Measurements from ENCODE around the gene PRR7. TPM values are rescaled to one million over a fixed set of nuclear protein-coding genes. Genes with fewer than 3 reads are reported as not detected.
A peak's percentile ranks its signal among the peaks of the same experiment; 100 is the strongest.

The PRR7 gene
- total RNA-seq, 1 donor from 2014 or later = 8.8 TPM

DNA sequence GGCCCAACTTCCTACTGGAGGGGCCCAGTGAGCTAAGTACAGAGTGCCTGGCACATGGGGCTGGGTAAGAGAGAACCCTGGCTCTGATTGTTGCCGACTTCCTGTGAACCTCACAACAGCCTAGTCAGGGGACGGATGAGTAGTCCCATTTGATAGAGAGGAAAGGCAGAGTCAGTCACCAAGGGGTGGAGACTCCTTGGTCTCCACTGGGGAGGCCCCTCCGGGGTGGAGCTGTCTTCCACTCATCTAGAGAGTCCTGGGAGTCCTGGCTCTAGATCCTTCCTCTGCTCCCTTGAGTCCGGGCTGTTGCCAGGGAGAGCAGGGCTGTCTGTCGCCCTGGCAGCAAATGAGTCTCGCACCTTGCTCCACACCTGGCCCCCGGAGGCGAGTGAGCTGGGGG lies 12.2 kb upstream of the PRR7 start:
- H3K9me3 Mint-ChIP-seq = no peaks in the 10 kb centered on the region
- TF ChIP-seq, protein P1, sequence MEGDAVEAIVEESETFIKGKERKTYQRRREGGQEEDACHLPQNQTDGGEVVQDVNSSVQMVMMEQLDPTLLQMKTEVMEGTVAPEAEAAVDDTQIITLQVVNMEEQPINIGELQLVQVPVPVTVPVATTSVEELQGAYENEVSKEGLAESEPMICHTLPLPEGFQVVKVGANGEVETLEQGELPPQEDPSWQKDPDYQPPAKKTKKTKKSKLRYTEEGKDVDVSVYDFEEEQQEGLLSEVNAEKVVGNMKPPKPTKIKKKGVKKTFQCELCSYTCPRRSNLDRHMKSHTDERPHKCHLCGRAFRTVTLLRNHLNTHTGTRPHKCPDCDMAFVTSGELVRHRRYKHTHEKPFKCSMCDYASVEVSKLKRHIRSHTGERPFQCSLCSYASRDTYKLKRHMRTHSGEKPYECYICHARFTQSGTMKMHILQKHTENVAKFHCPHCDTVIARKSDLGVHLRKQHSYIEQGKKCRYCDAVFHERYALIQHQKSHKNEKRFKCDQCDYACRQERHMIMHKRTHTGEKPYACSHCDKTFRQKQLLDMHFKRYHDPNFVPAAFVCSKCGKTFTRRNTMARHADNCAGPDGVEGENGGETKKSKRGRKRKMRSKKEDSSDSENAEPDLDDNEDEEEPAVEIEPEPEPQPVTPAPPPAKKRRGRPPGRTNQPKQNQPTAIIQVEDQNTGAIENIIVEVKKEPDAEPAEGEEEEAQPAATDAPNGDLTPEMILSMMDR (conservative IDR thresholded peaks at IDR 0.05) = no peak
- H3K4me3 Mint-ChIP-seq = no peak overlapping the region
- no peaks in the 10 kb centered on the region for H3K27me3 Mint-ChIP-seq
- peaks cover 10% of the 10 kb centered on the region for H3K36me3 Mint-ChIP-seq
- H3K27ac Mint-ChIP-seq = no peak overlapping the region
- peaks cover under 1% of the 10 kb centered on the region for H3K4me1 Mint-ChIP-seq (ENCODE audit: unreplicated experiment)
- DNase-seq (ENCODE audit: extremely low spot score, unreplicated experiment) = no peak

- TF ChIP-seq, protein P1 (conservative IDR thresholded peaks at IDR 0.05) = no peak
- no peaks in the 10 kb centered on the region for H3K27me3 Mint-ChIP-seq
- no peak overlapping the region for H3K4me3 Mint-ChIP-seq
- H3K4me1 Mint-ChIP-seq (ENCODE audit: unreplicated experiment) = no peaks in the 10 kb centered on the region
- DNase-seq (ENCODE audit: extremely low spot score, unreplicated experiment) = no peak
- H3K27ac Mint-ChIP-seq = no peak overlapping the region
- peaks cover 16% of the 10 kb centered on the region for H3K36me3 Mint-ChIP-seq
- H3K9me3 Mint-ChIP-seq = no peaks in the 10 kb centered on the region
Observed at GRCh38 chr5:177434942-177435738, 11.5 kb upstream of the PRR7 start.

- no peak overlapping the region for H3K4me3 Mint-ChIP-seq
- H3K4me1 Mint-ChIP-seq (ENCODE audit: unreplicated experiment) = no peaks in the 10 kb centered on the region
- no peak overlapping the region for H3K27ac Mint-ChIP-seq
- peaks cover 16% of the 10 kb centered on the region for H3K36me3 Mint-ChIP-seq
- DNase-seq (ENCODE audit: extremely low spot score, unreplicated experiment) = no peak
- H3K27me3 Mint-ChIP-seq = no peaks in the 10 kb centered on the region
- H3K9me3 Mint-ChIP-seq = no peaks in the 10 kb centered on the region
- TF ChIP-seq, protein P1 (conservative IDR thresholded peaks at IDR 0.05) = no peak
Observed at GRCh38 chr5:177435847-177436536, 10.6 kb upstream of the PRR7 start.

DNA sequence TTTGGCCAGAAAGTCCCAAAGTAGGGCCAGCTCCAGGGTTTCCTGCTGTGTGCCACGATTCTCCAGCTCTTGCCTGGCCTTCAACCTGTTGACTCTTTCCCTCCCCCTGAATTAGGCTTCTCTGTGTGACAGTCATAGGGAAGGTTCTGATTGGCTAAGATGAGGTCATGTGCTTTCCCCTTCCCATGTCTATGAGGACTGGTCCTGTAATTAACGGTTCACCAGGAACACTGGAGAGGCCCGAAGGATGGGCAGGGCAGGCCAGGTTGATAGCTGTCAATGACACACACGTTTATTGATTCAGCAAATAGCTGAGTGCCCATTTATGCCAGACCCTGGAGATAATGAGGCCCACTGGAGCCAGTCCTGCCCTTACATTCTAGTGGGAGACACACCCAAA lies 9.0 kb upstream of the PRR7 start:
- Mint-ChIP-seq H3K36me3 (peaks cover 16% of the 10 kb centered on the region), H3K4me1 (ENCODE audit: unreplicated experiment) (no peaks in the 10 kb centered on the region), H3K27ac (peak overlapping the region; percentile 53), H3K27me3 (no peaks in the 10 kb centered on the region), H3K9me3 (no peaks in the 10 kb centered on the region), H3K4me3 (no peak overlapping the region)
- TF ChIP-seq, protein P1 (conservative IDR thresholded peaks at IDR 0.05) = no peak
- no peak for DNase-seq (ENCODE audit: extremely low spot score, unreplicated experiment)

- peaks cover 16% of the 10 kb centered on the region for H3K36me3 Mint-ChIP-seq
- TF ChIP-seq, protein P1 (conservative IDR thresholded peaks at IDR 0.05) = no peak
- H3K27ac Mint-ChIP-seq = no peak overlapping the region
- H3K4me1 Mint-ChIP-seq (ENCODE audit: unreplicated experiment) = no peaks in the 10 kb centered on the region
- H3K27me3 Mint-ChIP-seq = no peaks in the 10 kb centered on the region
- DNase-seq (ENCODE audit: extremely low spot score, unreplicated experiment) = no peak
- H3K4me3 Mint-ChIP-seq = no peak overlapping the region
- no peaks in the 10 kb centered on the region for H3K9me3 Mint-ChIP-seq
Observed at GRCh38 chr5:177438468-177438867, 8.1 kb upstream of the PRR7 start.

Measured in type B pancreatic cell (in vitro differentiated cells).